HG03139 (cell line): ENCODE data around the gene EPHA3.
"Not testable (repeated sequence)": the region's sequence is repeated elsewhere in the genome, so short reads cannot be mapped to it uniquely, and the experiment has no call there.

Source experiments
- ATAC-seq: cut with Tn5 transposase; IDR thresholded peaks from one replicate; pipeline ENCODE4 v1.9.1; 2021; ENCODE audit not compliant: unreplicated experiment

EPHA3 gene

DNA sequence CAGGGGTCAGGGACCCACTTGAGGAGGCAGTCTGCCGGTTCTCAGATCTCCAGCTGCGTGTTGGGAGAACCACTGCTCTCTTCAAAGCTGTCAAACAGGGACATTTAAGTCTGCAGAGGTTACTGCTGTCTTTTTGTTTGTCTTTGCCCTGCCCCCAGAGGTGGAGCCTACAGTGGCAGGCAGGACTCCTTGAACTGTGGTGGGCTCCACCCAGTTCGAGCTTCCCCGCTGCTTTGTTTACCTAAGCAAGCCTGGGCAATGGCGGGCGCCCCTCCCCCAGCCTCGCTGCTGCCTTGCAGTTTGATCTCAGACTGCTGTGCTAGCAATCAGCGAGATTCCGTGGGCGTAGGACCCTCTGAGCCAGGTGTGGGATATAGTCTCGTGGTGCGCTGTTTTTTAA is 243.5 kb downstream of the EPHA3 start:
- not testable (repeated sequence) for ATAC-seq

DNA sequence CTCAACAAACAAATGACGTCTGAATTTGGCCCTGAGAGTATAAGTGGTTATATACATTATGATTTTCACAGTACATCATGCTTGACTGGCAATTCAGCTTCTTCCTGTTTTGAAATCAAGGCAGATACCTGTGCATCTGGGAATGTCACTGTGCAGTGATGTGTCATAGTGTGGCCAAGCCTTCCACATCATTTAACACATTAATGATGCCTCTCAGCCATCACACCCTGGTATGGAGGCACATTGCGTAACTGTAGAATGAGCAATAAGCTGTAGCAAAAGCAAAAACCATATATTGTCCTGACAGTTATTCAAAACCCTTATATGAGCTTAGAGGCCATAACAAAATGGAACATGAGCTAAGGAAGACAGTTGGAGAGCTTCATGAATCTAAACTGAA is 246.0 kb downstream of the EPHA3 start:
- ATAC-seq: no peak

GRCh38 chr3:89358281-89358680 is 250.9 kb downstream of the EPHA3 start:
- ATAC-seq: no peak

DNA sequence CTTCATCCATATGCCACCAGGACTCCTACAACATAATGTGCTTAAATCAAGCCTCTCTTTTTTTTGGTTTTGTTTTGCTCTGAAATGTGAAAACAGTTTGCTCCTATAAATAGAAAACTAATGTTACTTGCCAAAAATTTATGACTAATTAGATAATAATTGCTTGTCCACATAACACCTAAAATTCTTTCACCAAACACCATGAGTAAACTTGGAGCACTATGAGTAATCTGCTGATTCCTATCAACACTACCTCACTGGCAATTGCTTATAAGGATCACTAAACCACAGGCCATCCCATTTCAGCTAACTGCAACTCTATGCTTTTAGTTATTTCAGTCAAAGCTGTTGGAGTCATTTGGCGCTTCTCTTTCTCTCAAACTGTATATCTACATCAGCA is 252.7 kb downstream of the EPHA3 start:
- no peak for ATAC-seq

- ATAC-seq: no peak
These were observed 255.1 kb downstream of the EPHA3 start for GRCh38 chr3:89362496-89362895.

DNA sequence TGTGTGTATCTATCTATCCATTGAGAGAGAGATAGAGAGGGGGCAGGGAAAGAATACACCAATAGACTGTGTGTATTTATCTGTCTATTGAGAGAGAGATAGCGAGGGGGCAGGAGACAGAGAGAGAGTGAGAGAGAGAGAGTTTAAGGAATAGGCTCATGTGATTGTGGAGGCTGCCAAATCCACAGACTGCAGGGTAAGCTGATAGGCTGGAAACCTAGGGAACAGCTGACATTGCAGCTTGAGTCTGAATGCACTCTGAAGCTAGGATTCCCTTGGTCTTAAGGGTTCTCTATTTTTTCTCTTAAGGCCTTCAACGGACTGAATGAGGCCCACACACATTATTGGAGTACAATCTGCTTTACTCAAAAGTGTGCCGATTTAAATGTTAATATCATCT is 255.8 kb downstream of the EPHA3 start:
- no peak for ATAC-seq

DNA sequence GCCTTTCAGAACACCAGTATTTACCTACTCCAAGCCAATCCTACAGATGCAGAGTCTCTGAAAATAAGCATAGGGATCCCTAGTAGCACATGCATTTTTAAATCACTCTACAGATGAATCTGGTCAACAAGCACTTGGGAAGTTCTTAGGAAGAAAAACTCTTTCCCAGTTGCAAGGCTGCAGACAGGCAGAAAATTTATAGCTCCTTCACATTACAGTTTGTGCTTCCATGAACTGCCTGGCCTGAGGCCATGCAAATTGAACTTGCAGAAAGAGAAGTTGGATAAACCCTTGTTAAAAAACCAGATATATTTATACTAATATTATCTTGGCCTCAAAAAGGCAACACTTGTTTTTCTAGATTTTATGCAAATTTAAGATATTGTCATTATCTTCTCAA is 256.9 kb downstream of the EPHA3 start:
- no peak for ATAC-seq

DNA sequence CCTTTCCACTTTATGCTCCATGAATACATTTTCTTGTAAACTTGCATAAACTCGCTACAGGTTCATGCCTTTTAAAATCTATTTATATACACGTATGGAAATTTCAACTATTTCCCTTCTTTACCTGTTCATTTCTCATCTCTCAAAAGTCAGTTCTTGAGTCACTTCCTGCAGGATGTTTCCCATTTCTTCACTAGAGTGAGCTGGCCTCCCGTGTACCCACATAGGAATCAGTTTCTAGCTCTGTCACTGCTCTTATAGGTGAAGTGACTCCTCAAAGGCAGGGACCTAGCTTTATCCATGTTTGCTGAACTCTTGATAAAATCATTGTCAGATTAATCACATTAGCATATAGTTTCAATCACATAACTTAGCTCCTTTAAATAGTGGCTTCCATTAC is 259.7 kb downstream of the EPHA3 start:
- ATAC-seq: no peak

- ATAC-seq: no peak
These were observed 261.4 kb downstream of the EPHA3 start for GRCh38 chr3:89368846-89369245.

DNA sequence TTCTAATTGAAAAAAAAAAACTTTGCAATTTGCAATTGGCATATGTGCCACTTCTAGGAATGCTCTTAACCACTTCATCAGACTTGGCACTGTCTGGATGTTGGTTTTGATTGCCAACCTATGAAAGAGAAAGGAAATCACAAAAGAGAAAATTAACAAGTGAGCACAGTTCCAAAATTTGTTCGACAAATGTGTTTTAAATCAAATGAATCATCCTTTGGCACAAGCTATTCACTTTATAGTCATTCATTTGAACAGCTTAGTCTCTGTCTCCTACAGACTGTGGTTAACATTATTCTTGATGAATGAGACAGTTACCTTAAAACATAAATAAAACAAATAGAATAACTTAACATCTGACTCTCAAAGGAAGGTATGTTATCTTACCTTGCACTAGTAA is 265.0 kb downstream of the EPHA3 start:
- ATAC-seq: no peak

DNA sequence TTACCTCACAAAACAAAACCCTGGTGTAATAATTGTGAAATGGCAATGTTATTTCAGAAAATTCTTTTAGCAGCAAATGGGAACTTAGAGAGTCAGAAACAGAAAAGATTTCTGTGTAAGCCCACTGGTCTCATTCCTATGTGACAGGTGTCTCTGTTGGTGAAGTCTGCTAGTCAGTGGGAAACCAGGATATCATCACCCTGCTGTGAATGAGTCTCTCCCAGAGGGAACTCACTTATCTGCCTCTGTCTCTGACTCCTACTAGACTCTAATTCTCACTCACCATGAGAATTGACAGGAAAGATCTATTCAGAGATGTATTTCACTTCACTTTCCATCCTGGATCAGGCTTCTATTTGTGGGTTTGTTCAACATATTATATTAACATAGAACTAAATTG is 266.0 kb downstream of the EPHA3 start:
- ATAC-seq: no peak

DNA sequence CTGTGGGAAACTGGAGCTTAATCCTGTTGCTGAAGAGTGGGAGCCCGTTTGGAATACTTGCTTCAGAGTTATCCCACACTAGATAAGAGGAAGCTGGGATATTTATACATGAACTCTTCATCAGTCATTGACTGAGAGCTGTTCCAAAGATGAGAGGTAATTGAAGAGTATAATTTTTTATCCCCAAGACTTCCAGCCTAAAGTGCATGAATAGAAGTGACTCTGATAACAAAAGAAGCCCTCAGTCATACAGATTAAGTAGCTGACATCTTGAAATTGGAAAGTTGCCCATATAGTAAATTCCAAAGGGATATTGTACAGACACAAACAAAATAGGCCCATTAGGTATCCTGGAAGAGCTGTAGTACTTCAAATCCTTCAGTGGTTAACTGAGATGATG is 268.0 kb downstream of the EPHA3 start:
- ATAC-seq: no peak

- ATAC-seq: no peak
These were observed 272.6 kb downstream of the EPHA3 start for GRCh38 chr3:89380016-89380415.

DNA sequence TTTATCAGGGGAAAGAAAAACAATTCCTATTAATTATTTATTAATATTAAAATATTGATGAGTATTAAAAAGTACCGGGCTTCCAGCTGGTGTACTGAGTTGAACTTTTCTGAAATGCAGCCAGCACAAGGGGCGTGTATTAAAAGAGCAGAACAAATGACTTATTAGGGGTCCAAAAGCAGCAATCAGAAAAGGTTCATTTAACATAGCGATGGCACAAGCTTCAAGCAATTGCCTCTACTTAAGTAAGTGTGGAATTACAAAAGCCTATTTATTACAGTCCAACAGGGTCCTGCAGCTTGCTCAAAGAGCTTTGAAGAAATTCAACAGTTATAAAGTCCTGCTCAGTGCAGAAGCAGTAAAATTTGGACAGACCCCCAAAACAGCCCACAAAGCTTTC is 285.6 kb downstream of the EPHA3 start:
- ATAC-seq: no peak

- no peak for ATAC-seq
These were observed 288.0 kb downstream of the EPHA3 start for GRCh38 chr3:89395456-89395855.

GRCh38 chr3:89395996-89396395 is 288.6 kb downstream of the EPHA3 start:
- no peak for ATAC-seq

DNA sequence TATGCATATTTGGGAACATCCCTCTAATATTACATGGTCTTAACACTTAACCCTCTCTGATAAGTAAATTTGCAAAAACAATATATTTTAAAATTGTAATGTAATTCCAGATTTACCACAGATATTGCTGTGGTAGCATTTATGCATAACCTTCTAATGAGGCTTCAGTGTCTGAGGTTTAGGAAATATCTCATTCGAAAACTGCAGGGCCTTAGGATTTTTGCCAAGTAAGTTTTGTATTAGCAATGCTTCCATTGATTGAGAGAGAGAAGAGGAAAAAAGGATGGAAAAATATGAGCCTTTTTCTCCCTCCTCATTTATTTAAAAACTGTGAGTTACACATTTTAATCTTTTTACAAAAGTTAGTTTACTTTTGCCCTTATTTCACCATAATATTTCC is 294.6 kb downstream of the EPHA3 start:
- ATAC-seq: no peak

DNA sequence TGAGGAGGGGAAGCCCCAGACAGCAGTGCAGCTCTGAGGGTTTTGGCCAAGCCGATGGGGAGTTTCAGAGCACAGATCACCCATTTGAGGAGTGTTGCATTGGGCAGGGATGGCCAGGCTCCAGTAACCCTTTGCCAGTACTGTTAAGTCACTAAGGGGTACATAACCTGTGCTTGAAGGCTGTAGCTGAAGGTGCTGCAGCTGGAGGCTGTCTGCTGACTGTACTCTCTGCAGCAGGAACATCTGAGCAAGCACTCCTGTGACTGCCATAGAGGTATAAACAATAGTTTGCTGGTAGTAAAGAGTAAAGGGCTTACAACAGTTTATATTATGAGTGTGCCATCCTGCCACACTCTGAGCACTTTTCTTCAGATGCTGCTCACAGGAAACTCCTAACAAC is 297.8 kb downstream of the EPHA3 start:
- no peak for ATAC-seq

GRCh38 chr3:89405593-89405992 is 298.2 kb downstream of the EPHA3 start:
- no peak for ATAC-seq

GRCh38 chr3:89411201-89411600 is 303.8 kb downstream of the EPHA3 start:
- no peak for ATAC-seq

DNA sequence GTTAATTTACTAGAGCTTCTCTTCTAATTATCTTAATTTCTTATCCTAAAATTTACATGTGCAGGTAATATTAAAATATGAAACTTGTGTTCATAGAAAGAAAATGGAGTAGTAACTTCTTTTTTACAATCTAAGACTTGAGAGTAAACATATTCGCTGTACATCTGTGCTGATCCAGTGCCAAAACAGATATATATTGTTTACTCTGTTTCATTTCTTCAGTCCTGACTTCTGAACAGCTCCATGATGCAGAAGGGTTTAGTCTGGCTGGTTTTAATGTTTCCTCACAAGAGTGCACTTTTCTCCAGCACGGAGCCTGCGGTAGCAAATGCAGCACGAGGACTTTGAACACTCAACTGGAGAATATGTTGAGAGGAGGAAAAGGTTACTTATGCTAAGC is 306.8 kb downstream of the EPHA3 start:
- ATAC-seq: no peak

DNA sequence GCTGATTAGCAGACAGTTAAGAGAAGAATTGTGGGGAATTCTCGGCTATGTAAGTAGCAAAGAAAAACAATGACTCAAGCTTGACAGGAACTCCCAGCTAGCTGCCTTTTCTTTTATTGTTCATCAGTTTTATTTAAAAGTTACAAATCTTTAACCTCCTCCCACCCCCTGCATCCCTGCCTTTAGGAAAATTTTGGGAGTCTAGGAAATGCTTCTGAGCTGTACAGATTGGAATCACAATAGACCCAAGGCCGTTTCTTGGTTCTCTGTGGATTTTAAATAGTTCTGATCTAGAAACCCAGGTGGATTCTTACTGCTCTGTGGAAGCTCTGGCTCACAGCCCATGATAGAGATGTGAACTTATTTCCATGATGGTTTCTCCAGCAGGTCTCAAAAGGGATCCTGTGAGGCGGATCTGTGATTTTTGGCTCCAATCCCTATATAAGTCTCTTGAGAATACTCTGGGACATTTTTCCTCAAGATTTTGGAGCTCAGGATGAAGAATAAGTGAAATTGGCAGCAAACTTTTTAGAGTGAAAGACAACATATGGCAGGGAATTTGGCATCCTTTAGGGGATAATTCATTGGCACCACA is 312.3 kb downstream of the EPHA3 start:
- no peak for ATAC-seq

DNA sequence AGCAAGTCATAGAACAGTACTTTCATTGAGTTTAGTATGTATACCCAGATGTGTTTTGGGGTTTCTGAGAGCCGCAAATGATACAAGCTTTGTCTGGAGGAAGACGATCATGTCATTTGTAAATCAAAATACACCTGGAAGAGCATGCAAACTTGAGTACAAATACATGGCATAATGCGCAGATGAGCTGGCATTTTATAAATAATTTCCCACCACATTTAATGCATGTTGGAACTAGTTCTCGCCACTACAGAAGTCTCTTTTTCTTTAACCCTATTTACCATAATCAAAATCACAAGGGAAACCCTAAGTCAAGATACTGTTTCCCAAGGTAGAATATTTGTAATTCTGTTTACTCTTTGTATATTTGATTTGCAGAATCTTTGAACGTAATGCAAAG is 318.6 kb downstream of the EPHA3 start:
- no peak for ATAC-seq
